ENCODE results near the gene MAIP1. TPM values are rescaled to one million over a fixed set of nuclear protein-coding genes. Genes with fewer than 3 reads are reported as not detected.

The MAIP1 gene
- polyA plus RNA-seq, 1 experiment = 11.3 TPM

DNA sequence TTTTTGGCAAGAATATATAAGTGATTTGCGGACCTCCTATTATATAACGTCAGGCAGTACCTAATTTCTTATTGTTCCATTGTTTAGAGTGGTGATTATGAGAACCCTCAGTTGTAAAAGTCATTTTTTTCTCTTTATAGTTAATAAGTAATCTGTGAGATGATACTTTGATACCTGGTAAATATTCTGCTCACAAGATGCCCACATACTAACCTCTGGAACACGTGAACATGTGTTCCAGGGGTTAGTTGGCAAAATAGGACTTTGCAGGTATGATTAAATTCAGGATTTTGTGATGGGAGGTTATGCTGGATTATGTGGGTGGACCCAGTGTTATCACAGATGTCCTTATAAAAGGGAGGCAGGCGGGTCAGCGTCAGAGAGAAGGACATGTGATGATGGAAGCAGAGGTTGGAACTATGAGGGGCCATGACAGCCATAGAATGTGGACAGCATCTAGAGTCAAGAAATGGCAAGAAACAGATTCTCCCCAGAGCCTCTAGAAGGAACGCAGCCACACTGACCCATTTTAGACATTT, 16.8 kb downstream of the MAIP1 start:
- Histone ChIP-seq H3K27me3 (ENCODE audit: control insufficient read depth, insufficient read depth, low read length) (no peaks in the 10 kb centered on the region), H3K4me3 (ENCODE audit: low read depth, low read length) (no peak overlapping the region), H3K36me3 (ENCODE audit: control insufficient read depth, insufficient read depth, low read length) (no peaks in the 10 kb centered on the region)
- TF ChIP-seq, protein P1, sequence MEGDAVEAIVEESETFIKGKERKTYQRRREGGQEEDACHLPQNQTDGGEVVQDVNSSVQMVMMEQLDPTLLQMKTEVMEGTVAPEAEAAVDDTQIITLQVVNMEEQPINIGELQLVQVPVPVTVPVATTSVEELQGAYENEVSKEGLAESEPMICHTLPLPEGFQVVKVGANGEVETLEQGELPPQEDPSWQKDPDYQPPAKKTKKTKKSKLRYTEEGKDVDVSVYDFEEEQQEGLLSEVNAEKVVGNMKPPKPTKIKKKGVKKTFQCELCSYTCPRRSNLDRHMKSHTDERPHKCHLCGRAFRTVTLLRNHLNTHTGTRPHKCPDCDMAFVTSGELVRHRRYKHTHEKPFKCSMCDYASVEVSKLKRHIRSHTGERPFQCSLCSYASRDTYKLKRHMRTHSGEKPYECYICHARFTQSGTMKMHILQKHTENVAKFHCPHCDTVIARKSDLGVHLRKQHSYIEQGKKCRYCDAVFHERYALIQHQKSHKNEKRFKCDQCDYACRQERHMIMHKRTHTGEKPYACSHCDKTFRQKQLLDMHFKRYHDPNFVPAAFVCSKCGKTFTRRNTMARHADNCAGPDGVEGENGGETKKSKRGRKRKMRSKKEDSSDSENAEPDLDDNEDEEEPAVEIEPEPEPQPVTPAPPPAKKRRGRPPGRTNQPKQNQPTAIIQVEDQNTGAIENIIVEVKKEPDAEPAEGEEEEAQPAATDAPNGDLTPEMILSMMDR (IDR thresholded peaks at IDR 0.05; ENCODE audit: insufficient read depth, low read depth, low read length) = no peak
- ChIA-PET CTCF (interaction anchor here (1.0 to 3.0 kb wide), 2 partner anchors 31 to 731 kb away, joined by 3 to 9 read pairs; no protein-coding TSS in a partner anchor), POLR2A (no interaction called here)
- DNase-seq (ENCODE audit: low read depth) = no peak

DNA sequence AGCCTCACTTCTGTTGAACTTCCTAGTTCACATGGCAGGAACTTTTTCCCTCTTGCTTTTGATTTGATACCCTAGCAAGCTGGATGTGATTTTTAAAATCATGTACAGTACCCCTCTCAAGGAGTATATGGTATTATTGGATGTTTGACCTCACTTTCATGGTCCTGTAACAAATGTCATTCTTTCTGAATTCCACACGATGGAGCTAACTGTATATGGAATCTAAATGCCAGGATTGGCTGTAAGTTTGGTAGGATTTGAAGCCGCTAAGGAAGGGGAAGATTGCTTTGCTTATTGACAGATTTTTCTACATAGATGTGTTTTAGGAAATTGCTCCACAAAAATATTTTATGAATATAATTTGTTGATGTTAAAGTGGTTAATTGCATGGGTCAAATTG, 18.3 kb downstream of the MAIP1 start:
- TF ChIP-seq, protein P1 (IDR thresholded peaks at IDR 0.05; ENCODE audit: insufficient read depth, low read depth, low read length) = peak; percentile 53
- no peak for DNase-seq (ENCODE audit: low read depth)
- ChIA-PET CTCF (interaction anchor here (0.7 to 4.4 kb wide), 21 partner anchors 9 to 739 kb away, joined by 3 to 62 read pairs (median 3); partner anchors contain the start of gene KCTD18), POLR2A (no interaction called here)
- Histone ChIP-seq H3K36me3 (ENCODE audit: control insufficient read depth, insufficient read depth, low read length) (no peaks in the 10 kb centered on the region), H3K4me3 (ENCODE audit: low read depth, low read length) (no peak overlapping the region), H3K27me3 (ENCODE audit: control insufficient read depth, insufficient read depth, low read length) (no peaks in the 10 kb centered on the region)

DNA sequence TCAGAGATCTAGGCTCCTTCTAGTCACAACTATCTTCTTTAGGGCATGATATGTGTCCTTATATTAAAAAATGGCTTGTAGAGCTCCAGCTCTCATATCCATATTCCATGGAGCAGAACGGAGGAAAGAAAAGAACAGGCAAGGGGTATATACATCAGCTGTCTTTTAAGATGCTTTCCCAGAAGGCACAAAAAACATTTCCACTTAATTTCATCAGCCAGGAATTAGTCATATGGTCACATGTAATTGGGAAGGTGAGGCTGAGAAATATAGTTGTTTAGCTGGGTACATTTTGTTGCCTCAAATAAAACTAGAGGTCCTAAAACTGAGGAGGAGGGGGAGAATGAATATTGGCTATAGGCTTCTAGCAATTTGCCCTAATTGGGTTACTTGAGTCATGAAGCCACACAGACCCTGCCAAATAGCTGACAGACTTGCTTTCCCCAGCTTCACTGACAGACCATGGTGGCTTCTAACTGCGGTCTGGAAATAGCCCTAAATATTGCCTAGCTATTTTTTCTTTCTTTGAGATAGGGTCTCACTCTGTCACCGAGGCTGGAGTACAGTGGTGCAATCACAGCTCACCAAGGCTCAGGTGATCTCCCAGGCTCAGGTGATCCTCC, 20.0 kb downstream of the MAIP1 start:
- DNase-seq (ENCODE audit: low read depth) = no peak
- TF ChIP-seq, protein P1 (IDR thresholded peaks at IDR 0.05; ENCODE audit: insufficient read depth, low read depth, low read length) = no peak
- H3K36me3 ChIP-seq (ENCODE audit: control insufficient read depth, insufficient read depth, low read length) = no peaks in the 10 kb centered on the region
- POLR2A ChIA-PET = interaction anchor here (0.6 kb wide), 1 partner anchor 146 kb away, joined by 3 read pairs; no protein-coding TSS in a partner anchor
- CTCF ChIA-PET = interaction anchor here (1.2 to 4.4 kb wide), 4 partner anchors 10 to 728 kb away, joined by 3 to 62 read pairs (median 10); partner anchors contain the start of gene KCTD18
- no peaks in the 10 kb centered on the region for H3K27me3 ChIP-seq (ENCODE audit: control insufficient read depth, insufficient read depth, low read length)
- H3K4me3 ChIP-seq (ENCODE audit: low read depth, low read length) = no peak overlapping the region

DNA sequence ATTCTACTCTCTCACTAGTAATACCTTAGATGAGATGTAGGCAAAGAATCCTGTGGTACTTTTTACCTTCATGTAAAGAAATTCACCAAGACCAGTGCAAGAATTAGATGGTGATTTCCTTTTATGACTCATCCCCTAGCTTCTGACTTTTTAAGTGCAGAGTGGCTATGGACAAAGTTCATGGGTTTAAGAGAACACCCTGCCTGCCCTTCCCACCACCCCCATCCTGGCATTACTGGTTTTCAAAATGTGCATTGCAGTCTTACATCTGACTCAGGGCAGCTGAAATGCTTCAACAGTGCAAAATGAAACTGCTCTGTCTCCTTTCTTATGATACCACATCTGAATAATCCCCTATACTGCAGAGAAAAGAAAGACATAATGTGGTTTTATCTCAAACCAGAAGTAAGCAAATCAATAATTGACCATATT, 22.6 kb downstream of the MAIP1 start:
- no peaks in the 10 kb centered on the region for H3K36me3 ChIP-seq (ENCODE audit: control insufficient read depth, insufficient read depth, low read length)
- TF ChIP-seq, protein P1 (IDR thresholded peaks at IDR 0.05; ENCODE audit: insufficient read depth, low read depth, low read length) = no peak
- DNase-seq (ENCODE audit: low read depth) = no peak
- CTCF ChIA-PET = interaction anchor here (1.3 to 3.4 kb wide), 4 partner anchors 159 to 547 kb away, joined by 3 to 41 read pairs (median 4); no protein-coding TSS in a partner anchor
- H3K27me3 ChIP-seq (ENCODE audit: control insufficient read depth, insufficient read depth, low read length) = no peaks in the 10 kb centered on the region
- H3K4me3 ChIP-seq (ENCODE audit: low read depth, low read length) = no peak overlapping the region
- POLR2A ChIA-PET = no interaction called here

DNA sequence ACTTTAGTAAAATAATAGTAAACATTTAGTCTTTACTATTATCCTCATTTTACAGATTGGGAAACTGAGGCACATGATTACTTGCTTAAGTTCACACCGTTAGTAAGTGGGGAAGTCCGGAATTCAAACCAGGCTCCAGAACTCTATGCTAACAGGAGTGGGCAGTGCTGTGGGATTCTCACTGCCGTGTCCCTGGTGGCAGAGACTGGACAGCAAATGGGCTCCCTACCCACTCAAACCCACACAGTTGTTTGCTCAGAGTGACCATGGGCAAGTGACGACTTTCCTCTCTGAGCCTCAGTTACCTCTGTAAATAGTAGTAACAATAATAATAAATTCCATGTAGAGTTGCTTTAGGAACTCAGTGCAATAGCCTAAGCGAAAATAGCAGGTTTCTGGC, 24.0 kb downstream of the MAIP1 start:
- no peak for DNase-seq (ENCODE audit: low read depth)
- no peaks in the 10 kb centered on the region for H3K36me3 ChIP-seq (ENCODE audit: control insufficient read depth, insufficient read depth, low read length)
- H3K27me3 ChIP-seq (ENCODE audit: control insufficient read depth, insufficient read depth, low read length) = no peaks in the 10 kb centered on the region
- no peak overlapping the region for H3K4me3 ChIP-seq (ENCODE audit: low read depth, low read length)
- ChIA-PET POLR2A (no interaction called here), CTCF (interaction anchor here (0.7 to 3.4 kb wide), 22 partner anchors 34 to 722 kb away, joined by 3 to 41 read pairs (median 4); partner anchors contain the start of genes KCTD18 and SPATS2L)
- TF ChIP-seq, protein P1 (IDR thresholded peaks at IDR 0.05; ENCODE audit: insufficient read depth, low read depth, low read length) = no peak
